Stimulated activated CD8-positive, alpha-beta memory T cell treated with anti-CD3 and anti-CD28 coated beads, Interleukin-7, amount 100 ng/mL, for 4 hours (primary cell): Measurements from ENCODE around the gene COL4A1.

ENCODE experiments used
- DNase-seq, 2 donors: peaks; one replicate each; pipeline ENCODE4 v3.0.0-alpha.2; 2020; ENCODE audit warnings: low read depth in 2 of 2

COL4A1 gene

DNA sequence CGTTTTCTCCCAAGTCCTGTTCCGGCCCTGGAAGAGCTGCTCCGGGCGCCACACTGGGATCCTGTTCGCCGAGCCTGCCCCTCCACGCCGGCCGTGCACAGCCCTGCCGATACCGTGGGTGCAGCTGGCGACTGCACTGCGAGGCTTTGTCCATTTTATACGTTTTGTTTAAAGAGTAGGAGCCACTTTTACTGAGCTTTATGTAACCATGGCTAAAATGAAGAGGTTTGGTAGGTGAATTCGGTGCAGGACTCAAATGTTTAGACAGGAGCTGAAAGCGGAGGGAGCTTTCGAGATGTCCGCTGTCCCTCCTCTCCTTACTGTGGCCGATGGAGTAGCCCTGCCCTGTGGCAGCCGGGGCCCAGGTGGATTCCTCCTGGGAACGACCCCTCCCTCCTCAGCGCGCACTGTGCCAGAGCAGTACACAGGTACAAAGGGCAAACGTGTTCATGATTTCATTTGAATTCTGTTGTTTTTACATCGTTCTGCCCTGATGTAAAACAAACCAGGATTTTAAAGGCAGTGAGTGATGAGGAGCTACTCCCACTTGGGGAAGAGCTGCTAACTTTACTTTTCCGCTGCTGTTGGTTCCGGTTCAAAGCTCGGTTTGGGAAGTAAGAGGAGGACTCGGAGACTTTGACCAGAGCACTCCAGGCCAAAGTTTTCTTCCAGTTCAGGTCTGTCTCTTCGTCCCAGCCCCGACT is 1.9 kb upstream of the COL4A1 start:
- no peak for DNase-seq

DNA sequence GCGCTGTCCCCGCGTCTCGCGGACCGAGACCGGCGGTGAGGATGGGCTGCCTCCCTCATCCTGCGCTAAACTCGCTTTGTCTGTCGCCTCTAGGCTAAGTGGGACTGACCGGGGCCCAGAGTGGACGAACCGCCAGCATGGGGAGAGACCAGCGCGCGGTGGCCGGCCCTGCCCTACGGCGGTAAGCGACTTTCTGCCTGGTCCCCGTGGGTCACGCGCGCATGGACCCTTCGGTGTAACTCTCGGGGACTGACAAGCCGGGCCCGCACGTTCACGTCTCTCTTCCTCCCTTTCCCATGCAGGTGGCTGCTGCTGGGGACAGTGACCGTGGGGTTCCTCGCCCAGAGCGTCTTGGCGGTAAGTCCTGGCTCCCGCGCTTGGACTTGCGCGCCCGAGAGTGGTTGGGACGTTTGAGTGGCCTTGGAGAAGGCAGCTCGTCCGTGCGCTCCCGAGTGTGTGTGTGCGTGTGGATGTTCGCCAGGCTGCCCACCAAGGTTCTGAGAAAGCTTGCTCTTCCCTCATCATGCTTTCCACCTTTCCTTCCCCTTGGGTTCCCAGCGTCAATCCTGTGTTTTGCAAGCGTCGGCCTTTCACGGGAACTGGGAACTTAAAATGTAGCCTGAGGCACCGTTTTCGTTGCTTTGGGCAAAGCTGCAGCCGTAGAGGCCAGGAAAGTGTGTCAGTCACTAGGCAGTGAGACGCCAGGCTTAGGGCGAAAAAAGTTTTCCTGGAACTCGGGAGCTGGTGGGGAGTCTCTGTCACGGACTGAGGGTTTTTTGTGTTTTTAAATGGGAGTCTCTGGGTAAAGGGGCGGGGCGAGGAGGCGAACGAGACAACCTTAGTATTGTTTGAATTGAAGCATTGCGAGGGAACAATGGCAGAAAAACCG is 1.1 kb upstream of the COL4A1 start:
- no peak for DNase-seq

GRCh38 chr13:110306340-110306959 is 507 bp downstream of the COL4A1 start:
- no peak for DNase-seq

DNA sequence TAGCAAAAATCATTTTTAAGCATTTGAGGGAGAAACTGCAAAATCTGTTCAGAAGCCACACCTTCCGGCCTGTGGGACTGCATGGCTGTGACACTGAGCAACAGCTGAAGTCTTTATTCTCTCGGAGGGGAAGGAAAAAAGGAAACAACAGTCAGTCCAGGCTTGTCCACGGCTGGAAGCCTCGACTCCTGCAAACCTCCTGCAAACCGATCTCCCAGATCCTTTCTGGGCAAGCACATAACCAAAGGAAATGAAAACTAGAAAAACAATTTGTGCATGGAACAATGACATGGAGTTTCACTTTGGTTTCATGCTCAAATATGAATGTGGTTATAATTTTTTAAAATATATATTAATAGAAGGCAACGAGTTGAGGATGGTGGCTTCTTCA is 1.0 kb downstream of the COL4A1 start:
- no peak for DNase-seq

DNA sequence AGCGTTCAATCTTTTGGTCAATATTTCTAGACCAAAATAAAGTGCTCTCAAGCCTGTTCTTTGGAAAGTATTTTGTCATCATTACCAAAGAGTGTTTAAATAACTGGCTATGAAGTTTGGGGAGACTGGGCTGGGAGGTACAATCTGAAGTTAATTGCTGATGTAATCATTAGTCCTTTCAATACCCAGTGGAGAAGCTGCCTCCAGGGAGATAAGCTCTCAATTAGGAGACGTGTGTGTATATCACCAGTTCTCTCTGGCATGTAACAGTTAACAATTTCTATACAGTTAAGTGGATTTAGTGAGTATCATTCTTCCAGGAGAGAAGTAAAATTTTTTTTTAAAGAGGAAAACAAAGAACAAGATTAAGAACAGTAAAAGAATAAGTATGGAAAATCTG is 1.4 kb downstream of the COL4A1 start:
- DNase-seq = no peak

DNA sequence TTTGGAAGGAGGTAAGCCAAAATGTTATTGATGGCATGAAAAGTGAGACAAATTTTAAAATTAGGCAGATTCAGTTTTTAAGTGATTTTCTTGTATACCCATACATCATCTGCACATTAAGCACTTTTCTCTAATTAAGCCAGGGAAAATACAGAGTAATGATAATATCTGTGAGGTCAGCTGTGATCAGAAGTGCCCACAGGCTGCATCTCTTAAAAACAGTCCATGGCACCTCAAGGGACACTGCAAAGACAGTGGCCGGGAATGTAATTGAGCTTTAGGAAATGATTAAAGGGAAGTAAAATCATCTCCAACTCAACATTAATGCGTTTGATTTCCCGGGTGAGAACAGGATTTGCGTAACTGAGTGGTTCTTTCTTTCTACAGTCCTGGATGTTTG is 2.0 kb downstream of the COL4A1 start:
- DNase-seq = no peak

- no peak for DNase-seq
Measured at GRCh38 chr13:110304256-110304655, 2.7 kb downstream of the COL4A1 start.

GRCh38 chr13:110303644-110304043 is 3.3 kb downstream of the COL4A1 start:
- no peak for DNase-seq

DNA sequence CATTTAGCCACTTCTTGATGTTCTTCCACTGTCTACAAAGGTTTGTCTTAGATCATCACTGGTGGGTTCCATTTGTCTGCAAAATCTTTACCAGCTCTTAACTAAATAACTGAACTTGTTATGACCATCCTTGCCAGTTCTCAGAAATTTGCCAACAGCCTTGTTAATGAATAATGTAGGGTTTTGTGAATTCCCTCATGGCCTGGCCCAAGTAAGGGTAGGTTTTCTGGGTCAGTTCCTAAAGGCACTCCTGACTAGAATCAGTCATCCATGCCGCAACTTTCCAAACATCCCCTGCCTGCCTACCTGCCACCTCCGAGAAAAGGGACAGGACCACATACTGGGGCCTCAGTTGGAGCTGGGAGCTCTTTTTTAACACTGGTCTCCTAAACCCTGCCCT is 4.0 kb downstream of the COL4A1 start:
- DNase-seq = no peak

- DNase-seq = no peak
Measured at GRCh38 chr13:110301606-110302553, 5.1 kb downstream of the COL4A1 start.

DNA sequence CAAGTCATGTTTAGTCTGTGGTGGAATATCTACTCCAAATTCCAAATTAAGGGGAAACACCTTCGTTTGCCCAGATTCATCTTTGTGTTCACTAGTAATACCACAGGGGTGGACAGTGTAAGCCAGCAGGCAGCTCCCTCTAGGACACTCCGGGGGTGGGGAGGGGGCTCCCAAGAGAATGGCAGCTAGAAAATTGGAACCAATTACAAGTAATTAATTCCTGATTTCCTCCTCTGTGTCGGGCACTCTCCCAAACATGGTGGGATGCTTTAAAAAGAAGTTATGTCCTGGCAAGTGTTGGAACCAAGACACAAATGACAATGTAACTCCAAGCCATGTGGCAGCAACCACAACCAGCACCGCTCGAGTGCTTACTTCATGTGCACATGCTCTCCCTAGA is 5.9 kb downstream of the COL4A1 start:
- DNase-seq = no peak

DNA sequence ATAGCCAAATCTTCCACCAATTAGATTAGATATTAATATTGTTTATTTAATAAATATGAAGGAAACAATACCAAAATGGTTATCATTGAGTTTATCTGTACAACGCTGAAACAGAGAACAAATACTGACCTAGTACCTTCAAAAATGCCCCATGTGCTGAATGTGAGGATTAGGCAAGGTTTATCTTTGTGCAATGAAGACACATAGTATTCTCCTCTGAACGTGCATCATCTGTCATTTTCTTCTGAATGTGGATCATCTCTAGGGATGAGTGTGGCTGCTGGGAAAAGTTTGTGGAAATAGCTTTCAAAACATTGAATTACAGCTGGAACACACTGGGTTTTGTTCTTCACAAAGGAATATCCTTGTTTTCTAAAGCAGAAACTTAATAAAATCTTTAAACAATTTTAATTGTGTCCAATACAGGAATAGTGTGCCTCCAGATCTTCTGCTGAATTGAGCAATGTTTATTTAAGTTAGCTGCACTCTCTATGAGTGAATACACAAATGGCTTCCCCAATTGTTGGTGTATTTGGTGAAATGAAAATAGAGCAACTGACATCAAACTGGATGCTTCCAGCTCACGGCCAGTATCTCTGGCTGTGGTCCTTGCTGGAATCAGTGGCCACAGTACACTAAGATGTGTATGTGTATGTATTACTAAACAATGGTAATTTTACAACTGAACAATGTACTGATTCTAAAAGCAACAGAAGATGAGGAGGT is 6.7 kb downstream of the COL4A1 start:
- no peak for DNase-seq

DNA sequence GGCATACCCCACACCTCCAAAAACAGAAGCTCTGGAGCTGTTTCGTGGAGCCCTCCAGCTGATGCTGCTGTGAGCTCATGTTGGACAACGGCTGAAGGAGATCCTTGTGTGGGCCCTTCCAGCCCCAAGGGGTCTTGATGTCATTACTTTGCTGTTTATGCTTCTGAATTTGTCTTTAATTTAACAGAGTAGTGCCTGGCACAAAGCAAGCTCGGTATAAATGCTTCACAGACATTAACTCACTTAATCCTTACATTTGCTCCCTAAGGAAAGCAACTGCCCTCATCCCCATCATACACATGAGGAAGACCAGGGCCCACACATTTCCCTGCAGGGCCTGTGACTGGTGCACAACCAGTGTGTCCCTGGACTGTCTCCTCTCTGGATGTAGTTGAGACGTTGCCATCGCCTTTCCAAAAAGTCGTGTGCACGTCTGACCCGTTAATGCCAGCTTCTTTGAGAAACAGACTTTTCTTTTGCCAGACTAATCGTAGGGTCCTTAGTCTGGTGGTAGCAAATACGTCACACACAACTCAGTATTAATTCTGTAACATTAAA is 7.6 kb downstream of the COL4A1 start:
- no peak for DNase-seq

DNA sequence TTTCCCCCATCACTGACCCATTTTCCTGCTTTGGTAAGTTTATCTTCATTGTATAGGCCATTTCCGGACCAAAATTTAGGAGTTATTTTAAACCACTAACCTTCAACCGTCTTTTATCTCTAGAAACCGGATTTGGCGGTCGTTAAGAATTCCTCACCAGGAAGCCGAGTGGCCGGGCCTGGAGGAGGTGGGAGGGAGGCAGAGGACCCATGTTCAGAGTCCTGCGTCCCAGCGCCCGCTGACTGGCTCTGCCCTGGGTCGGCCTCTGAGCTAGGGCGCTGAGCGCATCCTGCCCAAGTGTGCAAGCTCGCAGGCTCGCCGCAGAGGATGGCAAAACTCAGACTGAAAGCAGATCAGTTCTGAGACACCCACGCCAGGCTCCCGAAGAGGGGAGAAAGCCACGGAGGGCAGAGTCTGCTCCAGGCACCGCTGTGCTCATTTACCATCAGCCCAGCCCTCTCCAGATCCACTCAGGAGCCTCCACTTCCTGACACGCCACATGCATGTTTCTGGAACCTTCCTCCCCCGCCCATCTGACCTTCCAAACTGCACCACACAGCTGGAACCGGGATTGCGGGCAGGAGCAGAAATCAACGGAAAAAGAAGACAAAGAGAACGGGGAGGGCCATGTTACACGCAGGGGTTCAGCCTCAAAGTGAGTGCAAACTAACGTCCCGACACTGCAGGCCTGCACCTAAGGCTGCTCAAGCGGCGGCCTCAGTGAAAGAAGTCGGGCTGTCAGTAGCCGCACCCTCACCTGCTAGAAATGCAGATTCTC is 8.3 kb downstream of the COL4A1 start:
- DNase-seq = no peak

DNA sequence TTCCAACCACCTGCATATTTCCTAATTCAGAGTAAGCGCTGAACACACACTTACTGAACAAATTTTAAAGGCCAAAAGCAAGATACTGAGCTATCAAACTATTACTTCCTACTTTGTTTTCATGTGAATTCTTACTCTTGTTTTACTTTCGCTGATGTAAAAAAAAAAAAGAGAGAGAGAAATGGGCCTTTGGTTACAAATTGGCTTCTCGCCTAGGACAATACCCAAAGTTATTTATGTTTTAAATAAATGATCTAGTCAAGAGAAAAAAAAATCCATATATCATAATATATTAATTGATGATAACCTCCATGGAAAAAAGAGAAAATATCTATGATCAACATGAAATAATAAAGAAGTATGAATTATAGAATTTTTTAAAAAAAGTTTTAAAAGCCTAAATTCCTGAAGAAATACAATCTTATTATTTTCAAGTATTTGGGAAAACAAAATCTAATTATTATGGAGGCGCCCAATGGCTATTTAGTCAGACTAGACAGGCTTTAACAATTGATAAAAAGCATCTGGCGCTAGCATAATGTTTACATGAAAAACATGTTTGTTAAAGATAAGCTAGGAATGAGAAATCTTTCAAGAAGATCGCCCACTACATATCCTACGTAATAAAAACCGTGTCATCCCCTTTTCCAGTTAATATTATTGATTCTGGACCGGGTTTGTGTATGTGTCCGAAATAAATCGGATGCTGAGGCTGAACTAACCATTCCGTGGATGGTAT is 9.0 kb downstream of the COL4A1 start:
- no peak for DNase-seq

DNA sequence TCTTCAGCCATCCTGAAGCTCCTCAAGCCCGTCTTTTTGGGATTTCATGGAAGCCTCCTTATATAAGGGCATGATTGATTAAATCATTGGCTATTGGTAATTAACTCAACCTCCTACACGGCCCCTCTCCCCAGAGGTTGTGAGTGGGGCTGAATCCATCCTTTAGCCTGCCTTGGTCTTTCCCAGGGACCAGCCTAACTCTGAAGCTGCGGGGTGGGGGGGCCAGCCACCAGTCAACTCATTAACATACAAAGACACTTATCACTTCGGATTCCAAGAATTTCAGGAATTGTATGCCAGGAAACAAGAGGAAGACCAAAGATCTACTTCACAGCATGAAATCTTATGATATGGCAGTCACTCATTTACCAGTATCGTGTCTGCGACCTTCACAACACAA is 9.9 kb downstream of the COL4A1 start:
- no peak for DNase-seq

- DNase-seq = no peak
Measured at GRCh38 chr13:110294622-110295021, 12.3 kb downstream of the COL4A1 start.

DNA sequence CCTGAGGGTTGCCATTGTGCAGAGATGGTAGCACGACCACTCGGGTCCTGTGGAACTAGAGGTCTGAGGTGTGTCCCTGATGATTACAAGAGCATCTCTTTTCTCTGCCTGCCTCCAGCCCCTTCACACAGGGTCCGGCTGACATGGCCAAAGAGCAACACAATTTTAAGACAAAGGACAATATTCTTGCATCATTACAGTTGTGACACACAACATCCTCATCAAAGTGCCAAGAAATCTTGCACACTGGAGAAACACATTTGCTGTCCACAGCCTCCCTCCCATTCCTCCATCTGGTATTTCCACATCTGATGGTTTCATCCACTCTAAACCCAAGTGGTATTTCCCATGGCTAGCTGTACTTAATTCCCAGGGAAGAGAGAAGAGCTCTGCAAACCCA is 12.8 kb downstream of the COL4A1 start:
- DNase-seq = no peak

- DNase-seq = no peak
Measured at GRCh38 chr13:110293649-110294048, 13.3 kb downstream of the COL4A1 start.
